ENCODE results near the gene KLHL40. TPM values are rescaled to one million over a fixed set of nuclear protein-coding genes. Genes with fewer than 3 reads are reported as not detected.

The KLHL40 gene
- not detected for total RNA-seq (2021; fragmentation: NEBNext Ultra II Directional; extraction: Animal tissue kit (Norgen Biotek cat#: 25700))
- long read RNA-seq, result 0 reads

GRCh38 chr3:42685363-42685881 lies at the start of gene KLHL40:
TSS of gene KLHL40 (plus strand) at chr3:42685537. CDS start at chr3:42685619, 82 bp downstream.
- peaks cover 29% of the 10 kb centered on the region for H3K27me3 Mint-ChIP-seq (ENCODE audit: insufficient read depth)

GRCh38 chr3:42637001-42637400 lies 48.3 kb upstream of the KLHL40 start:
- Mint-ChIP-seq H3K36me3 (ENCODE audit: low read depth) (peaks cover 16% of the 10 kb centered on the region), H3K4me1 (ENCODE audit: low read depth) (peaks cover 10% of the 10 kb centered on the region), H3K27ac (no peak overlapping the region), H3K9me3 (no peaks in the 10 kb centered on the region), H3K27me3 (ENCODE audit: insufficient read depth) (no peaks in the 10 kb centered on the region; the same call in 1 of the 2 replicates), H3K4me3 (no peak overlapping the region)
- DNase-seq, result no peak
- TF ChIP-seq CTCF (IDR thresholded peaks at IDR 0.05), result no peak

More at GRCh38 chr3:42685363-42685881, at the start of gene KLHL40:
- no peak for TF ChIP-seq CTCF (IDR thresholded peaks at IDR 0.05)
- peaks cover 29% of the 10 kb centered on the region for H3K4me1 Mint-ChIP-seq (ENCODE audit: low read depth)
- DNase-seq, result no peak
- H3K27ac Mint-ChIP-seq, result no peak within 1 kb of the TSS
- no peak within 1 kb of the TSS for H3K4me3 Mint-ChIP-seq
- no peaks in the 10 kb centered on the region for H3K9me3 Mint-ChIP-seq
- H3K36me3 Mint-ChIP-seq (ENCODE audit: low read depth), result no peaks in the 10 kb centered on the region

- Mint-ChIP-seq H3K36me3 (ENCODE audit: low read depth) (peaks cover 18% of the 10 kb centered on the region), H3K9me3 (no peaks in the 10 kb centered on the region), H3K4me1 (ENCODE audit: low read depth) (peaks cover 4% of the 10 kb centered on the region; the same call in 1 of the 2 replicates), H3K4me3 (no peak overlapping the region), H3K27ac (no peak overlapping the region), H3K27me3 (ENCODE audit: insufficient read depth) (no peaks in the 10 kb centered on the region; the same call in 1 of the 2 replicates)
- TF ChIP-seq CTCF (IDR thresholded peaks at IDR 0.05), result no peak
- DNase-seq, result no peak
These were observed 46.9 kb upstream of the KLHL40 start for GRCh38 chr3:42638339-42638842.

- no peak overlapping the region for H3K27ac Mint-ChIP-seq
- TF ChIP-seq CTCF (IDR thresholded peaks at IDR 0.05), result no peak
- no peaks in the 10 kb centered on the region; the same call in 1 of the 2 replicates for H3K27me3 Mint-ChIP-seq (ENCODE audit: insufficient read depth)
- H3K36me3 Mint-ChIP-seq (ENCODE audit: low read depth), result peaks cover 19% of the 10 kb centered on the region
- H3K9me3 Mint-ChIP-seq, result no peaks in the 10 kb centered on the region
- no peak overlapping the region for H3K4me3 Mint-ChIP-seq
- peaks cover 4% of the 10 kb centered on the region; the same call in 1 of the 2 replicates for H3K4me1 Mint-ChIP-seq (ENCODE audit: low read depth)
- DNase-seq, result no peak
These were observed 46.1 kb upstream of the KLHL40 start for GRCh38 chr3:42639192-42639591.

GRCh38 chr3:42640129-42640528 lies 45.2 kb upstream of the KLHL40 start:
- no peak for DNase-seq
- Mint-ChIP-seq H3K27ac (no peak overlapping the region), H3K9me3 (no peaks in the 10 kb centered on the region), H3K27me3 (ENCODE audit: insufficient read depth) (no peaks in the 10 kb centered on the region; the same call in 1 of the 2 replicates), H3K4me3 (no peak overlapping the region), H3K36me3 (ENCODE audit: low read depth) (peaks cover 24% of the 10 kb centered on the region), H3K4me1 (ENCODE audit: low read depth) (peaks cover 4% of the 10 kb centered on the region; the same call in 1 of the 2 replicates)
- no peak for TF ChIP-seq CTCF (IDR thresholded peaks at IDR 0.05)

Data from HFFc6 (cell line).